Naive B cell (primary cell): ENCODE measurements around the gene CACNB4. TPM values are rescaled to one million over a fixed set of nuclear protein-coding genes. Genes with fewer than 3 reads are reported as not detected.
A peak's percentile ranks its signal among the peaks of the same experiment; 100 is the strongest.

ENCODE experiments used
- ATAC-seq, 2 donors: fragments of 150-1000 bp; cut with Tn5 transposase; 2 replicates each; pipeline ENCODE4 v1.10.0; 2021; ENCODE audit warnings: low read depth in 2 of 2, mild to moderate bottlenecking in 2 of 2, moderate library complexity in 2 of 2
- DNase-seq: peaks from one replicate; pipeline ENCODE4 v3.0.0; 2022
- H3K27ac Mint-ChIP-seq, 6 donors: one replicate each; pipeline ENCODE4 v1.8.0; 2020 to 2022; ENCODE audit warnings: mild to moderate bottlenecking in 6 of 6, mixed read lengths in 6 of 6, moderate library complexity in 5 of 6, inconsistent platforms in 2 of 6
- H3K27me3 Mint-ChIP-seq, 3 donors: one replicate each; pipeline ENCODE4 v1.8.0; 2021 to 2022; ENCODE audit warnings: mixed read lengths in 3 of 3, mild to moderate bottlenecking in 1 of 3
- H3K36me3 Mint-ChIP-seq, 2 donors: one replicate each; pipeline ENCODE4 v1.8.0; 2020 to 2022; ENCODE audit warnings: mixed read lengths in 2 of 2, inconsistent platforms in 1 of 2, mild to moderate bottlenecking in 1 of 2
- H3K4me1 Mint-ChIP-seq, 3 donors: one replicate each; pipeline ENCODE4 v1.8.0; 2020 to 2022; ENCODE audit warnings: mixed read lengths in 3 of 3, inconsistent platforms in 1 of 3, mild to moderate bottlenecking in 1 of 3, moderate library complexity in 1 of 3
- H3K4me3 Mint-ChIP-seq, 8 donors: one replicate each; pipeline ENCODE4 v1.8.0; 2020 to 2022; ENCODE audit warnings: mild to moderate bottlenecking in 8 of 8, mixed read lengths in 8 of 8, moderate library complexity in 8 of 8, inconsistent platforms in 2 of 8
- H3K9me3 Mint-ChIP-seq, 7 donors: one replicate each; pipeline ENCODE4 v1.8.0; 2020 to 2022; ENCODE audit warnings: mixed read lengths in 7 of 7, mild to moderate bottlenecking in 5 of 7, inconsistent platforms in 2 of 7, moderate library complexity in 1 of 7
- polyA plus RNA-seq, 6 donors: library from polyadenylated mRNA; unstranded; fragments of 300-500 nt; fragmentation: Illumina TruSeq; gene quantifications; one replicate each; pipeline ENCODE4 v1.2.3, GENCODE V29; 2021; ENCODE audit warnings: low read depth in 6 of 6

Gene CACNB4
- polyA plus RNA-seq, 6 donors from 2014 or later: 0.10 to 3.2 TPM; not detected in 4

GRCh38 chr2:152058655-152059054 is 40.2 kb downstream of the CACNB4 start:
- no peak overlapping the region for H3K27ac Mint-ChIP-seq
- DNase-seq: no peak
- no peak overlapping the region for H3K4me3 Mint-ChIP-seq
- no peak for ATAC-seq
- peaks cover 5 to 18% of the 10 kb centered on the region in 2 donors for H3K36me3 Mint-ChIP-seq
- peaks cover 8 to 13% (median 8%) of the 10 kb centered on the region in 3 donors for H3K27me3 Mint-ChIP-seq
- H3K4me1 Mint-ChIP-seq: peaks cover 6 to 9% (median 6%) of the 10 kb centered on the region in 3 donors
- peaks cover 4 to 21% (median 10%) of the 10 kb centered on the region in 7 donors for H3K9me3 Mint-ChIP-seq

DNA sequence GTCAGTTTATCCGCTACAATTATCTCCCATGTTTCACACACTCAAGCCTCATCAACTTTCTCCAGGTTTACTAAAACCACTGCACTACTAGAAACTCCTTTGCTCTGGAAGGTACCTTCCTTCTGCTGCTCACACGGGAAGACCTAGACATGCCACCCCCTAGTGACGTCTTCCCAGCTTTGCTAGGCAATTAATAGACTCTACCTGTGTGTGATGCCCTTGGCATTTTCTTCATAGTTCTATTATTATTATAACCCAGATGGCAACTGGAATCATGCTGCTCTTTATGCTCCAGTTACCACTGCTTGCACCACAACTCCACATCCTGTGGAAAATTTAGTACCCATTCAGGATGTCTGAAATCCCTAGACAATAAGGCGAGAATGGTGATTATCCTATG is 42.4 kb downstream of the CACNB4 start:
- Mint-ChIP-seq H3K4me3 (no peak overlapping the region), H3K4me1 (peaks cover 0 to 2% (median 2%) of the 10 kb centered on the region in 3 donors), H3K27me3 (peaks cover 0 to 4% (median 0%) of the 10 kb centered on the region in 3 donors), H3K36me3 (peaks cover 5 to 18% of the 10 kb centered on the region in 2 donors), H3K9me3 (peaks cover 4 to 21% (median 10%) of the 10 kb centered on the region in 7 donors), H3K27ac (no peak overlapping the region)
- DNase-seq: no peak
- no peak for ATAC-seq

DNA sequence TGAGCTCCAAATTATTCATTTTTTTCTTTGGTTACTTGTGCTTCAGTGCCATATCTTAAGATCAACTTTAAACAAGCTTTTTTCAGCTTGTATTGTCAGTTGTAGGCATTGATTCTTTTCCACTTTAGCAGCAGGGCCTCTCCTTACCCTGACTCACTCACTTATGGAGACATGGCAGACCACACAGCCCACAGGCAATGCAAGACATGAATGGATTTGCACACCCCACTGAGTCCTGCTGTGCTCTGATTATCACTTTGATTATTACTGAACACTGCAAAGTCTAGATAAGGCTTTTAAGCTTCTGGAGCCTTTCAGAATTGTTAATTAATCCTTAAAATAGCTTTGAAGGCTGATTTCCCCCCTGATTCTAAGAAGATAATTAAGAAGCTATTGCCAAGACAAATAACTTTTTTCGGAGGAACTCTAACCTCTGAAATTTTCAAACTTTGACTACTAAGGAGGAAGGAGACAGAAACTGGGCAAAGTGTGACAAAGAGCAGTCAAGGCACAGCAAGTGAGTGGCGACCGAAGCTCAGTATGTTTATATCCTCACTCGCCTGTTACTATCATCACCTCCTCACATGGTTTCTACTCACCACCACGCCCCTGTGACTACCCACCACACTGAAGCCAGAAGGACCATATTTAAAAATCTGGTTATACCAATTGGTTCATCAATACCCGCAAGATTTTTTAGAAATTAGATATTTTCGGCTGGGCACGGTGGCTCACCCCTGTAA is 43.3 kb downstream of the CACNB4 start:
- Mint-ChIP-seq H3K36me3 (peaks cover 5 to 18% of the 10 kb centered on the region in 2 donors), H3K9me3 (peaks cover 4 to 21% (median 10%) of the 10 kb centered on the region in 7 donors), H3K4me3 (no peak overlapping the region), H3K4me1 (peaks cover 0 to 7% (median 4%) of the 10 kb centered on the region in 3 donors), H3K27ac (no peak overlapping the region), H3K27me3 (peaks cover 0 to 4% (median 0%) of the 10 kb centered on the region in 3 donors)
- DNase-seq (no peak), ATAC-seq (no peak)

GRCh38 chr2:152054593-152054992 is 44.3 kb downstream of the CACNB4 start:
- ATAC-seq: no peak
- DNase-seq: no peak
- Mint-ChIP-seq H3K27ac (no peak overlapping the region), H3K27me3 (peaks cover 0 to 4% (median 0%) of the 10 kb centered on the region in 3 donors), H3K36me3 (peaks cover 5 to 12% of the 10 kb centered on the region in 2 donors), H3K4me1 (peaks cover under 1 to 9% (median 5%) of the 10 kb centered on the region in 3 donors), H3K4me3 (no peak overlapping the region), H3K9me3 (peaks cover 0 to 16% (median 8%) of the 10 kb centered on the region in 7 donors)

- DNase-seq (no peak), ATAC-seq (peak in 1 of 2 donors; percentile 32)
- H3K4me3 Mint-ChIP-seq: no peak overlapping the region
- peak overlapping the region in 2 of 6 donors; percentile 58 to 74 for H3K27ac Mint-ChIP-seq
- no peaks in the 10 kb centered on the region for H3K9me3 Mint-ChIP-seq
- H3K27me3 Mint-ChIP-seq: peaks cover 0 to 2% (median 0%) of the 10 kb centered on the region in 3 donors
- H3K4me1 Mint-ChIP-seq: peaks cover 13 to 32% (median 23%) of the 10 kb centered on the region in 3 donors
- H3K36me3 Mint-ChIP-seq: no peaks in the 10 kb centered on the region
Observed at GRCh38 chr2:152051436-152051835, 47.4 kb downstream of the CACNB4 start.

- Mint-ChIP-seq H3K4me1 (peaks cover 15 to 36% (median 25%) of the 10 kb centered on the region in 3 donors), H3K9me3 (no peaks in the 10 kb centered on the region), H3K27me3 (no peaks in the 10 kb centered on the region), H3K4me3 (no peak overlapping the region), H3K27ac (peak overlapping the region in 1 of 6 donors; percentile 74), H3K36me3 (no peaks in the 10 kb centered on the region)
- no peak for ATAC-seq
- DNase-seq: no peak
Observed at GRCh38 chr2:152050915-152051314, 47.9 kb downstream of the CACNB4 start.

GRCh38 chr2:152050341-152050740 is 48.5 kb downstream of the CACNB4 start:
- Mint-ChIP-seq H3K4me3 (no peak overlapping the region), H3K9me3 (no peaks in the 10 kb centered on the region), H3K27me3 (no peaks in the 10 kb centered on the region), H3K4me1 (peaks cover 15 to 36% (median 25%) of the 10 kb centered on the region in 3 donors), H3K27ac (no peak overlapping the region), H3K36me3 (no peaks in the 10 kb centered on the region)
- DNase-seq (no peak), ATAC-seq (no peak)

- peaks cover 15 to 36% (median 25%) of the 10 kb centered on the region in 3 donors for H3K4me1 Mint-ChIP-seq
- DNase-seq (no peak), ATAC-seq (no peak)
- no peaks in the 10 kb centered on the region for H3K9me3 Mint-ChIP-seq
- H3K27me3 Mint-ChIP-seq: no peaks in the 10 kb centered on the region
- H3K36me3 Mint-ChIP-seq: no peaks in the 10 kb centered on the region
- H3K27ac Mint-ChIP-seq: peak overlapping the region in 1 of 6 donors; percentile 81
- H3K4me3 Mint-ChIP-seq: peak overlapping the region in 1 of 8 donors; percentile 10
Observed at GRCh38 chr2:152049541-152049940, 49.3 kb downstream of the CACNB4 start.

- Mint-ChIP-seq H3K9me3 (no peaks in the 10 kb centered on the region), H3K27ac (peak overlapping the region in 4 of 6 donors; percentile 12 to 89 (median 36)), H3K4me1 (peaks cover 15 to 36% (median 25%) of the 10 kb centered on the region in 3 donors), H3K36me3 (no peaks in the 10 kb centered on the region), H3K27me3 (no peaks in the 10 kb centered on the region), H3K4me3 (no peak overlapping the region)
- no peak for DNase-seq
- no peak for ATAC-seq
Observed at GRCh38 chr2:152047824-152048471, 50.9 kb downstream of the CACNB4 start.

GRCh38 chr2:152046940-152047339 is 51.9 kb downstream of the CACNB4 start:
- H3K27ac Mint-ChIP-seq: peak overlapping the region; percentile 28 to 92 (median 65)
- no peaks in the 10 kb centered on the region for H3K36me3 Mint-ChIP-seq
- peak overlapping the region in 3 of 8 donors; percentile 7 to 61 (median 22) for H3K4me3 Mint-ChIP-seq
- ATAC-seq (peak; percentile 56 to 64), DNase-seq (no peak)
- H3K4me1 Mint-ChIP-seq: peaks cover 15 to 36% (median 25%) of the 10 kb centered on the region in 3 donors
- H3K9me3 Mint-ChIP-seq: no peaks in the 10 kb centered on the region
- no peaks in the 10 kb centered on the region for H3K27me3 Mint-ChIP-seq

DNA sequence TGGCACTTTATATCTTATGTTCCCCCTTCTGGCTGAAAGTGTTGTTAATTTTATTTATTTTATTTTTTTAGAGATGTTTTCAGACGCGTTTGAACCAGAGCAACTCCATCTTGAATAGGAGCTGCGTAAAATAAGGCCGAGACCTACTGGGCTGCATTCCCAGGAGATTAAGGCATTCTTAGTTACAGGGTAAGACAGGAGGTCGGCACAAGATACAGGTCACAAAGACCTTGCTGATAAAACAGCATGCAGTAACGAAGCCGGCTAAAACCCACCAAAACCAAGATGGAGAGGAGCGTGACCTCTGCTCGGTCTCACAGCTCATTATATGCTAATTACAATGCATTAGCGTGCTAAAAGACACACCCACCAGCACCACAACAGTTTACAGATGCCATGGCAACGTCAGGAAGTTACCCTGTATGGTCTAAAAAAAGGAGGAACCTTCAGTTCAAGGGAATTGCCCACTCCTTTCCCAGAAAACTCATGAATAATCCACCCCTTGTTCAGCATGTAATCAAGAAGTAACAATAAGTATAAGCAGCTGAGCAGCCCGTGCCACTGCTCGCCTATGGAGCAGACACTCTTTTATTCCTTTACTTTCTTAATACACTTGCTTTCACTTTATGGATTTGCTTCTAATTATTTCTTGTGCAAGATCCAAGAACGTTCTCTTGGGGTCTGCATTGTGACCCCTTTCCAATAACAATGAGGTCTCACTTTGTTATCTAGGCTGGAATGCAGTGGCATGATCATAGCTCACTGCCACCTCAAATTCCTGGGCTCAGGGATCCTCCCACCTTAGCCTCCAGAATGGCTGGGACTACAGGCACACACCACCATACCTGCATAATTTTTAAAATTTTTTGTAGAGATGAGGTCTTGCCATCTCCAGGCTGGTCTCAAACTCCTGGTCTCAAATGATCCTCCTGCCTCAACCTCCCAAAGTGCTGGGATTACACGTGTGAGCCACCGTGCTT is 55.9 kb downstream of the CACNB4 start:
- H3K27me3 Mint-ChIP-seq: no peaks in the 10 kb centered on the region
- H3K4me3 Mint-ChIP-seq: no peak overlapping the region
- ATAC-seq: no peak

DNA sequence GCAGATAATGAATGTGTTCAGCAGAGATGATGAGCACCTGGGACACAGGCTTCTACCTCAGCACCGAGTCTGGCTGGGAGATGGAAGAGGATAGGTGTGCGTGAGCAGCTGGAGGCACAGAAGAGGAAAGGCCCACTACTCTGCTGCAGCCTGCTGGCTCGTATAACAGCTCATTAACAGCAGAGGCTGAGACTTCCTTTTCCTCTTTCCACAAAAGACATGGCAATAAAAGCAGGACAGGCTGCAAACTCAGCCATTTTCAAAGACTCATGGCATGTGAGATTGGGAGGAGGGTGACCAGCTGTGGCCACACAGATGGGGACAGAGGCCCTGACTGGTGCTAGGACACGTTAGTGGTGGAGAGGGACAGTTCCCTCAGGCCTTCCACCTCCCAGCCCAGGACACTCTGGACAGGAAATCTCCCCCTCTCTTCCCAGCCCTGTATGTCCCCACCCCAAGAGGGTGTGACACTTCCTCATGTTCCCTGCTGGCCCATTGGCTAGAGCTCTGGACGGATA is 60.3 kb downstream of the CACNB4 start:
- Mint-ChIP-seq H3K9me3 (no peaks in the 10 kb centered on the region), H3K27me3 (no peaks in the 10 kb centered on the region), H3K4me1 (no peaks in the 10 kb centered on the region), H3K4me3 (no peak overlapping the region), H3K36me3 (no peaks in the 10 kb centered on the region), H3K27ac (peak overlapping the region in 1 of 6 donors; percentile 60)
- no peak for ATAC-seq
- DNase-seq: no peak

More for the DNA sequence above, 55.9 kb downstream of the CACNB4 start:
- DNase-seq: no peak
- Mint-ChIP-seq H3K9me3 (no peaks in the 10 kb centered on the region), H3K4me1 (peaks cover 12 to 17% (median 16%) of the 10 kb centered on the region in 3 donors), H3K27ac (peak overlapping the region in 1 of 6 donors; percentile 18), H3K36me3 (no peaks in the 10 kb centered on the region)
